GM18502 (cell line): ENCODE data around the gene CCER1.

ENCODE experiments used
- ATAC-seq: cut with Tn5 transposase; IDR thresholded peaks from one replicate; pipeline ENCODE4 v1.9.1; 2021; ENCODE audit warnings: mild to moderate bottlenecking; ENCODE audit not compliant: unreplicated experiment, poor library complexity

Gene CCER1

DNA sequence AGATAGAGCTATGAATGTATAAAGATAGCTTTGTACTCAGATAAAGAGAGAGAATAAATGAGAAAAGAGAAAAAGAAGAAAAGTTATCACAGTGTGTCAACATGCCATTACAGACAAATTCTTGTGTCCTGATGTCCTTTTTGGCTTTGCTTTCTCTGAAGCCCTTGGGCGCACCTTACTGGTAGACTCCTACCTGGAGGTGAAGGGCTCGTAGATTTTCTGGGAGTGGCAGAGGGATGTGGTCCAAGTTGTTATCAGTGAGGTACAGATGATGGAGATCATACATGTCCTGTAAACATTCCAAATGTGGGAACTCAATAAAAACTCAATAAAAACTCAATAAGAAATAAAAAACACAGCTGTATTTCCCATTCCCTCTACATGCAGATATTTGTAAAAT is 14.9 kb upstream of the CCER1 start:
- no peak for ATAC-seq

DNA sequence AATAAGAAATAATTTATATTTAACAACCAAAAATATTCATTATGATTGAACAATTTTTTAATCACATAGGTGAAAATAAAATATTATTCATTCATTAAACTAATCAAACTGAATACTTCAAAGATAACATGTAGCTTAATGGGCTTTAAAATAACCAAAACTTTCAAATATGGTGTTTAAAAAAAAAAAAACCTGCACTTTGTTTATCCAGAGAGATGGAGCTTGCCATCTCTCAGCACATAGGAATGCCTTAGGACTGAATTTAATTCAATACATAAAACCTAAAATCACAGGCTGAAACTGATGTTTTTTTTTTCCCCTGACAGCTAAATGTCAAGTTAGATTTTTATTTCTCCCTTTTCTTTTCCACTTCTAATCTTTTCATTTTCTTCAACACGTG is 14.4 kb upstream of the CCER1 start:
- no peak for ATAC-seq

DNA sequence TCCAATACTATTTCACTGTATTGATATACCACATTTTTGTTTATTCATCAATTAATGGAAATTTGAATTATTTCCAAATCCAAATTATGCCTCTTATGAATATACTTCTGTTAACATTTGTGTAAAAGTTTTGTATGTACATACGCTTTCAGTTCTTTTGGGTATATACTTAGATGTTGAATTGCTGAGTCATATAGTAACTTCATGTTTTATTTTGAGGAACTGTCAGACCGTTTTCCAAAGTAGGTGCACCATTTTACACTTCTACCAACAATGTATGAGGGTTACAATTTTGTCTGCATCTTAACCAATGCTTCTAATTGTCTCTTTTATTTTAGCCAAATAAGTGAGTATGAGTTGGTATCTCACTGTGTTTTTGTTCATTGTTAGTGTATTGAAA is 10.2 kb upstream of the CCER1 start:
- ATAC-seq: peak; percentile 83

DNA sequence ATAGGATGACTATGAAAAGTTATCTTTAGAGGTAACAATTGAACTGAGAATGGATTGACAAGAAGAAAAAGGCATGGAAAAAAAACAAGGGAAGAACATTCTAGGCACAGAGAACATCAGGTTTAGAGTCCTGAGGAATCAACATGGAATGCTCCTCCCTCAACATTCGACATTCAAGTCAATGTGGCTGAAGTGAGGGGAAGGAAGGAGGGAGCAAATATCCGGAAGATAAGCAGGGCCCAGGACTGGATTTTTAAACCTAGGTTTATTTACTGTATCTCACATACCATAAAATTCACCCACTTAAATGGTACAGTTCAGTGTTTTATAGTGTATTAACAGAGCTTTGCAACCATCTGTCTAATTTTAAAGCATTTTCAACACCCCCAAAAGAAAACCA is 9.6 kb upstream of the CCER1 start:
- no peak for ATAC-seq

DNA sequence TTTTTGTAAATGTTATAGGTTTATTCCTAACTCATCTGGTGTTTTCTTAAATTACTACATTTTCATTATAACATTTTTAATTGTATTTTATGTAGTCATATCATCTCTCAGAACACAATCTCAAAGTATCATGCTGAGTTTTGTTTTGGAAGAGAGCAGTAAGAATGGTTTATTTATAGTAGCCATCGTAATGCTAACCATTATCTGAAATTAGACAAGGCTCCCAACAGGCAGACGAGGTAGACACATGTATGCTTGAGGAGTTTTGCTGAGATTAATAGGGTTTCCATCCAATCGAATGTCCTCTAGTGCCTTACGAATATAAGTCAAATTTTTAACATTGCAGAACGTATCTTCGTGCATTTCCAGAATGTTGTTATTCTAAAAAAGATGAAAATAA is 9.0 kb upstream of the CCER1 start:
- no peak for ATAC-seq

DNA sequence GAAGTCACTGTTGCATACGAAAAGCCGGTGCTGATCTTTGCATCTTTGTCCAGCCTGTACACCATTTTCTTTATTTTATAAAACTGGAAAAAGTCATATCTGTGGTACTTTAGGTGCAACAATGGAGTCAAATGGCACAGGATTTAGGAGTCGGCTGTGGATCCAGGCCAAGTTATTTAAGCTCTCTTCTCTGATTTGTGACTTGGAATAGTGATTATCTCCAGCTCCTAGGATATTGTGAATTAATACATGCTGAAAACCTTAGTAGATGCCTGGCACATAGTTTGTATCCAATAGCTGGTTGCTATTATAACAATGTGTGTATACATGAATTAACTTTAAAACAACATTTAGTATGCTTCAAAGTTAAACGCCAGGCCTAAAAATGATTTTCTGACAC is 6.2 kb upstream of the CCER1 start:
- no peak for ATAC-seq

DNA sequence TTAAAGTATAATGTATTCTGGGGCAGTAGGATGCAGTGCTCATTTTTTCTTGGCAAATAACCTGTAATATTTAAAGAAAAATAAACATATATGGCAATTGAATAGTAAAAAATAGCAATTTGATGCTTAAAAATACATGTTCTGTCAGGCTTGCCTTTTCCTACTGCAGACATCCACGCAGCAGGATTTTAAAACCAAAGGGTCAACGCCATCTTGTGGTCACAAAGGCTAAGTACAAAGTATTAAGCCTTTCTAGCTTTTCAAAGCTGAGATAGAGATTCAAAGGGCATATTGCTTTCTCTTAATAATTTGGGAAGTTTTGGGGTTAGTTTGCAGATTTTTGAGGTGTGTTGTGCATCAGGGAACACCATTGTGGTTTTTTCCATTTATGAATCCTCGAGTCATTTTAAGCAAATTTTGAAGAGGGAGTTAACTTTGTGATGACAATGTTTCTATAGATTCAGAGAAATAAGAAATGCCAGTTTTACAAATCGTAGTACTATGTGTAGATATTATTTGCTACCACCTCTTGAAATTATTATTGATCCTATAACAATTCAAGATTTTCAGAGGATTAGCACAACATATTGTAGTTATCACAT is 4.7 kb upstream of the CCER1 start:
- ATAC-seq: peak; percentile 89

DNA sequence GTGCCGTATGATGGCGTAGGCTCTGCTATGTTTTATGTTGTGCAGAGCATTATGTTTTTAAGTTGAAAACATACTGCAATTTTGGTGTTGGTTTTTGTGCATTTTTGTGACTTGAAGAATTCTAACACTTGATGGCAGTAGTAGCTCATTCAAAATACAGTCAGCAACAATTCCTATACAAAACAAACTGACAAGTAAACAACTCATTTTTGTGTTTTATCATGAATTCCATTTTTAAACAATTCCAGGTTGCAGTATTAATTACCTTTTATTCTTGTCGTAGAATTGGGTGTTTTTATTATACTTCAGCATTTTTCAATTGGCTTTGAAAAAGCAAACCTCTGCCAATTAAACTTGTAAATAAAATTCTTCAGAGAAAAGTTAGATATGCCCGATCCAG is 4.1 kb upstream of the CCER1 start:
- ATAC-seq: no peak

DNA sequence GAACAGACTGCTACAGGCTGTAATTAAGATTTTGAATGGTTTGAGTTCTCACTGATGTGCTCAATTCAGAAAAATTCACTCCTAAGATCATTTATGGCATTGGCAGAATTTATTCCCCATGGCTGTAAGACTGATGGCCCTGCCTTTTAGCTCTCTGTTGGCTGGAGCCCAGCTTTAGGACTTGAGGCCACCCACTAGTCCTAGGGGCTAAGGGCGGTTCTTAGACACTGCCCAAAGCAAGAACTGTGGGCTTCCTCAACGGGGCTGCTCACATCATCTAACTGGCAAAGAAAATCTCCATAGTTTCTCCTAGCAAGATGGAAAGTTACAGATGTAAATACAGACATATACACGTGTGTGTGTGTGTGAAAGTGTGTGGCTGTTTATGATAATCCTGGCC is 3.4 kb upstream of the CCER1 start:
- ATAC-seq: no peak

DNA sequence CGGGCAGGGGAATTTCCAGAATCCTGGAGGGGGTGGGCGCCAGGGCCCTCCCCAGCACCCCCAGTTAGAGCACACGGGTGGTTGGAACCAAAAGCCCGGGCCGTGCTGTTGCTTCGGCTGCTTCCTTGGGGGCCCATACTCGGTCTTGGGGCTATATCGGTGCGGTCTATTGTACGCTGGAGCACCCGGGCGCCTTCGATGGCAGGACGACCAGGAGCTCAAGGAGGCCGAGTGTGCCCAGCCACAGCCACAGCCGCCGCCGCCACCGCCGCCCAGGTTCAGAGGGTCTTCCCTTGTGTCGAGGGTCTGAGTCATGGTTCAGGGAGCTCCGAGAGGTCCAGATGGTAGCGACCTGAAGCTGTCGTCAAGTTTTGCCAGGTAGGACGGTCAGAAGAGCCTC is 548 bp downstream of the CCER1 start:
- no peak for ATAC-seq

DNA sequence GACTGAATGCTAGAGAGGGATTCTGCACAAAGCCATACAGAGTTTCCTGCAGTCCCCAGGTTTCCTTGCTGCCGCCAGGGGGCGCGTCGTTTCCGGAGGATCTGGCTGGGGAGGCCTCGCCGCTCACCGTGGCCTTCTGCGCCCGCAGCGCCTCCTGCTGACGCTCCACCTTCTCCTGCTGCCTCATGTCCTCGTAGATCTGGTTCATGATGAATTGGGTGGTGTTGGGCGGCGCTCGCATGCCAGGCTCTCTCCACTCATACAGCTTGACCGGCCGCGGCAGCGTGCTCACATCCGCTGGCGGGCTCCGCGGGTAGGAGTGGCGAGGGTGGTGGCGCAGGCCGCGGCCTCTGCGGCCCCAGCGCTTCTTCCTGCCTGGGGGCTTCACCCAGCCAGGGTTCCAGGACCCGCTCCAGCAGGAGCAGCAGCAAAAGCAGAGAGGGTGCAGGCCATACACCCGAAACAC is 987 bp downstream of the CCER1 start:
- ATAC-seq: peak; percentile 78

DNA sequence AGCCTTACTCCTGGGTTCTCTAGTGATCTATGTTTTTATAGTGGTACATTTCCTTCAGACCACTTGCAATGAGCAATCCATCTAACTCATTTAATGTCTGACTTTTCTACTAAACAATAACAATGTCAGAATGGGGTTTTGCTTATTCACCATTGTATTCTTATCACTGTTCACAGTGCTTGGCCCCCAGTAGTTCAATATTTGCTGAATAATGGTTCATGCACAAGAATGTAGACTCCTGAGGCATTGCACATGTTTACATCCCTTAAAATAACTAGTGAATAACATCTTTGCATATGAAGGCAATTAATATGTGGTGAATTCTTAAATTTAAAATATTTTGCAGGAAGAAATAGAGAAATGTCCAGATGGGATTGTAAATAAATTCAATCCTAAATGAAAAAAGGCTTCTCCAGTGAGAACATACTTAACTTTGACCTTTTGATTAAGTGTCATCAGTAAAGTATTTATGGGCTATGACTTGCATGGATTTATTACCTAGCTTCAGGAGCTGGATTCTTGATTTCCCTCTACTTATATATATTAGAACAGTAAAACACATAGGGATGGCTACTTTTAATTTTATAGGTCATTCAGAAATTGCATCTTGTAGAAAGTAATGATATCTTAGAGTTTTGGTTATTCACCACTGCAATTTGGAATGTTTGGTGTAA is 3.4 kb downstream of the CCER1 start:
- ATAC-seq: no peak

DNA sequence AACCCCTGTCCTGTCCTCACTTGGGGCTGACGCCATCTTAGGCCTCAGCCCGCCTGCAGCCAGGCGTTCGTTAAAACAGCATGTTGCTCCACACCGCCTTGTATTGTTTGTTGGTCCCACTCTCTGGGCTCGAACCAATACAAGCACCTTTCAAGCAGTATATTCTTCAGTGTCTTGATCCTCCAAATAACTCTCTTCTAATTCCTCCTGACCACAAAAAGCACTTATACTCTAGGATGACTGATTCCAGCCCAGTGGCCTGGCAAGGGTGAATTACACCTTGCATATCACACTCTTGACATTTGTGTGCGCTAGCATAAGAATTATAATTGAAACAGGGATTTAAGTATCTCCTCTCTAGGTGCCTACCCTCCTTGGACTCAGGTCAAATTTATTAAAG is 7.1 kb downstream of the CCER1 start:
- ATAC-seq: no peak

DNA sequence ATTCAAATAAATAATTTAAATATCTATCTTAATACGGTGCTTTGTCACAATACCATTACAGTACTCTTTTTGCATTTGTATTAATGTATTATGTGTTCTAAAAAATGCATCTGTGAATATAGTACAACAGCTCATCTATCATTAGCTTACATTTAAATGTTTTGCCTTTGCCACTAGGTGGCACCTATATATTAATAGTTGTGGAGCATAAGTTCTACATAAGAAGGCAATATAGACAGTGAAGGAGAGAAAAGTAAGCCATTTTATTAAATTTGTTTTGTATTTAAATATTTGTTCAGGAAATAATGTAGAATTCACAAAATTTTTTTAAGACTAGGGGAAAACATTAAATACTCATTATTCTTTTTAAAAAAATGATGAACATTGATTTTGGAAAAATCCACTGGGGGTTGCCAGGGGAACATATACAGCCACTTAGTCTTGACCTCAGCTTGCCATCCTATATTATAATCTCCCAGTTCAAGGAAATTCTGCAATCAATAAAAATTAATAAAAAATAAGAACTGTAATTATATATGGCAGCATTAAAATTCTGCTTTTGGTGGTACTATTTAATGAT is 9.8 kb downstream of the CCER1 start:
- ATAC-seq: peak; percentile 84

DNA sequence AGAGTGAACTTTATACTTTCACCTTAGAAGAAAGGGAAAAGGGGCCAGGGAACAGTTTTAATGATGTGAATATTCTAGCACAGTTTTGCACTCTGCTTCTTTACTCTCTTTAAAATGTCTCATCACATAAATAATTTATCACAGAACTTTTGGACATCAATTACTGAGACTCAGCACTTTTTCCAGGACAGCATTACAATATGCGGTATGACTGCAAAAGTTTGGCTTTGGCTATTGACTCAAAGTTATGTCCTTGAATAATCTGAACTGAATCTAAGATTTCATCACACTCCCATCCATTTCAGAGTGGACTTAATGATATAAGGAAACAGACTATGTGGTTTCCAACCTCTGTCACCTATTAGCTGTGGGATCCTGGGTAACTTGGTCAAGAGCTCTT is 11.7 kb downstream of the CCER1 start:
- ATAC-seq: no peak

DNA sequence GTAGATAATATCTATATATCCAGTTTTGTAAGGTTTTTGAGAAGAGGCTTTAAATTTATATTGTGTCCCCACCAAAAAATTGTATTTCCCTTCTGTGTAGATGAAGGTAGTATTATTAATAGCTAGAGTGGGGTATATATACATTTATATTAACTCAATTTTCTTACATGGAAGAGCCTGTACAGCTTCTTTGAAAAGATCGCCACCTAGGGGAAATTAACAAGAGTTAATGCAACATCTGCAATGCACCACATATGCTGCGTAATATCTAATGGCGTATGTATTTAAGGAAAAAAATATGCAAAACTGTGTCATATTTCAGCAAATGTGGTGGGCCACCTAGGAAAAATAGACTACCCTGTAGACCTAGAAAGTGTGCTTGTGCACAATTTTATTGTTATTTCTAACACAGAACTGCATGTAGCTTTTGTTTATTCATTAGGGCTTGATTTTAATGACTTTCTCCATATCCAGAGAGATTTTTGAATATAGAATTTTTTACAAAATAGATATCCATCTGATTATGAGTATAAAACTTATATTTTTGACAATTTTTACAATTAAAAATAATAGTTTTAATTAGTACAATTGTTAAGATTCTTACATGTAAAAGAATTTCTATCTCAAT is 14.0 kb downstream of the CCER1 start:
- peak; percentile 77 for ATAC-seq

DNA sequence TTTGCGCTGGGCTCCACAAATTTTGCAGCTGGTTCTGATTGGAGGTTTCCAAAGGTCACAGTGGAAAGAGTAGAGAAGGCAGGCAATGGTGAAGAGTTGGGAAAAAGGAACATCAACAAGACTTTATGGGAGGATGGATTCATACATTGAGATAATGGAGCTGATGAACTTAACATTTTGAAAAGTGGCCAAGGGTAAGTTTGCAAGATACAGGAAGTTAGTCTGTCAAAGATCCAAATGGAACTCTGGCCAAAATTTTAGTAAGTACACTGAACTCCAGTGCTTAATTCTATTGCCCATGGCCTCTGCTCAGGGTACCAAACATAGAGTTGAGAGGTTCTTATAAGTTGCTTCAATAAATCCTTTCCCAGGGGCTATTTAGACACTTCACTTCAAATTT is 15.6 kb downstream of the CCER1 start:
- no peak for ATAC-seq

DNA sequence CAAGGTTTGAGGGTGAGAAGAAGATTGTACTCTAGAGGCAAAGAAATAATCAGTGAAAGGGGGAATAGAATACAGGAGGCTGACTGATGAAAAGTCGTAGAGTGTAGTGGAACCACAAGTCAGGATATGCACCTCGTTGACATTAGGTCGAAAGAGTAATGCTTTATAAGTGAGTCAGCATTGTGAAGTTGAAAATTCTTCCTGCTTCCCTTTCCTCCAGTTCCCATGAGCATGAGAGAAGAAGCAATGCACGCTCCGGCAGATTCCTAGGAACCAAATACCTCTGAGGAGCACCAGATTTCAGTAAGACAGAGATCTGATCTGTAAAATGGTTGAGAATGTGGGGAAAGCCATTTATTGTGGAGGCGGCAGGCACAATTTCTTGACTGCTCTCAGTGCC is 16.5 kb downstream of the CCER1 start:
- no peak for ATAC-seq

DNA sequence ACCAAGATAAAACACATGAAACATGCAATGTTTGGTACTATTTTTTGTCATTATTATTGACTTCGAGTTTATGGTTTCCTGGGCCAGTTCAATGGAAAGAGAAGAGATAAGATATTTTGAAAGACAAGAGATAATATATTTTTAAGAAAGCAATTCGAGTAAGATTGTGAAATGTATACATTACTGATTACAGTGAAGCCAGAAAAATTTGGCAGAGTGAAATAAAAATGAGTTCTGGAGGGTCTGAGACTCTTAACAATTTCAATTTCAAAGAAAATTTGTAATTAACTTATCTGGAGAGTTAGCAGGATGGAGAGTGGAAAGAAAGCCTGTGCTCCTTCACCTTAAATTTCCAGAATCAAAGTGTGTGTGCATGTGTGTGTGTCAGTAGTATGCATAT is 17.3 kb downstream of the CCER1 start:
- no peak for ATAC-seq

DNA sequence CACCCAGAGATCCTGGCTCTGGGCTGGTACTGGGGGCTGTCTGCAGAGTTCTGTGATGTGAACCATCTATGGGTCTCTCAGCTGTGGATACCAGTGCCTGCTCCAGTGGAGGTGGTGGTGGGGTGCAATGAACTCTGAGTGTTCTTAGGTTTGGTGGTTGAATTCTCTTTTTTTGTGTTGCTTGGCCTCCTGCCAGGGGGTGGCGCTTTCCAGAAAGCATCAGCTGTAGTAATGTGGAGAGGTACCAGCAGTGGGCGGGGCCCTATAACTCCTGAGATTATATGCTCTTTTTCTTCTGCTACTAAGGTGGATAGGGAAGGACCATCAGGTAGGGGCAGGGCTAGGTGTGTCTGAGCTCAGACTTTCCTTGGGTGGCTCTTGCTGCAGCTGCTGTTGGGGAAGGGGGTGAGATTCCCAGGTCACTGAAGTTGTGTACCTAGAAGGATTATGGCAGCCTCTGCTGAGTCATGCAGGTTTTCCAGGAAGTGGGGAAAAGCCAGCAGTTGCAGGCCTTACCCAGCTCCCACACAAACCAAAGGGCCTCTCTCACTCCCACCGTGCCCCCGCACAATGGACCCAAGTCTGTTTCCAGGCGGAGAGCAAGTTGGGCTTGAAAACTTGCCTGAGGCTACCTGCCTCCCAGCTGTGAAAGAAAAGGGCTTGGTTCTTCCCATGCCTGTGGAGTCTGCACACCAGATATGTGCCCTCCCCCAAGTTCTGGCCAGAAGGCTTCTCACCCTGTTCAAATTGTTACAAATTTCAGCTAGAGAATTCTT is 18.6 kb downstream of the CCER1 start:
- no peak for ATAC-seq

DNA sequence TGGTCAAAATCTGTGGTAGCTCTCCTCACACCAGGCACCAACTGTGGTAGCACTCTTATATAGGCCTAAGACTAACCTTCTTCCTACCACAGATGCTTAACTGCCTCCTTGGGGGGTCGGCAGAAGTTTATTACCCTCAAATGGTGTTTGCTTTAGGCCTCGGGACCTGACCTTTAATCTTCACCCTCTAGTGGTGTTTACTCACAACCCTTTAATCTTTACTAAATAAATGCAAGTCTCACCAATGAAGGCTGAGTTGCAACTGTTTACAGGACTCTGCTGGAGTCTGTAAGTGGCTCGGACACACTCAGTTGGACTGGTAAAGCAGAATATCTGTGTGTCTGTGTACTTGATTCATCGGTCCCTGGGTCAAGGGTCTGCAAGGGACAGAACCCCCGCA is 29.4 kb downstream of the CCER1 start:
- no peak for ATAC-seq
